Stimulated activated CD8-positive, alpha-beta memory T cell treated with anti-CD3 and anti-CD28 coated beads, Interleukin-12 subunit alpha, Interleukin-12 subunit beta, amount 100 ng/mL, for 1 hour (primary cell): ENCODE measurements around the gene ALDH16A1.
A peak's percentile ranks its signal among the peaks of the same experiment; 100 is the strongest.
"Not testable (repeated sequence)": the region's sequence is repeated elsewhere in the genome, so short reads cannot be mapped to it uniquely, and the experiment has no call there.

Source experiments
- DNase-seq: peaks from one replicate; pipeline ENCODE4 v3.0.0-alpha.2; 2020; ENCODE audit warnings: low read depth

ALDH16A1 gene

DNA sequence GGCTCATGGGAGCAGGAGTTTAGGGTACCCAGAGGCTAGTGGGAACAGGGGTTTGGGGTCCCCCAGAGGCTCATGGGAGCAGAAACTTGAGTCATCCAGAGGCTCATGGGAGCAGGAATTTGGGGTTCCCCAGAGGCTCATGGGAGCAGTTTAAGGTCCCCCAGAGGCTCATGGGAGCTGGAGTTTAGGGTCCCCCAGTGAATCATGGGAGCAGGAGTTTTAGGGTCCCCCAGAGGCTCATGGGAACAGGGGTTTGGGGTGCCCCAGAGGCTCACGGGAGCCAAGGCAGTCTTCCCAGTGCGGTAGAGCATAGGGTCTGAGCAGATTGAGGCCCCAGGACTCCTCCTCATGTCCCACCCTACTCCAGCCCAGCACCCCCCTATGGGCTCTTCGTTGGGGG is 12.3 kb downstream of the ALDH16A1 start:
- no peak for DNase-seq

GRCh38 chr19:49468199-49468598 is 15.2 kb downstream of the ALDH16A1 start:
- no peak for DNase-seq

GRCh38 chr19:49468746-49469447 is 15.9 kb downstream of the ALDH16A1 start:
- DNase-seq, result peak; percentile 80

GRCh38 chr19:49469828-49470614 is 17.0 kb downstream of the ALDH16A1 start:
- DNase-seq, result peak; percentile 55

DNA sequence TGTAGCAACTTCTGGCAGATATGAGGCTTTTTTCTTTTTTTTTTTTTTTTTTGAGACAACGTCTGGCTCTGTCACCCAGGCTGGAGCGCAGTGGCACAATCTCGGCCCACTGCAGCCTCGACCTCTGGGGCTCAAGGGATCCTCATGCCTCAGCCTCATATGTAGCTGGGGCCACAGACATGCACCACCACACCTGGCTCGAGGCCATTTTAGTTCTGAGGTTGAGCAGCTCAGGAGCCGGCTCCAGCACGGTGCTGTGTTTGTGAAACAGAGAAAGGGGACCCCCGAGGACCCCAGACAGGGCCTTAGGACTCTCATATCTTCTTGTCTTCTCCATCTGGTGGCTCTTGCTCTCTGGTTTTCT is 17.6 kb downstream of the ALDH16A1 start:
- DNase-seq, result no peak

- DNase-seq, result no peak
Observed at GRCh38 chr19:49472936-49473335, 19.9 kb downstream of the ALDH16A1 start.

DNA sequence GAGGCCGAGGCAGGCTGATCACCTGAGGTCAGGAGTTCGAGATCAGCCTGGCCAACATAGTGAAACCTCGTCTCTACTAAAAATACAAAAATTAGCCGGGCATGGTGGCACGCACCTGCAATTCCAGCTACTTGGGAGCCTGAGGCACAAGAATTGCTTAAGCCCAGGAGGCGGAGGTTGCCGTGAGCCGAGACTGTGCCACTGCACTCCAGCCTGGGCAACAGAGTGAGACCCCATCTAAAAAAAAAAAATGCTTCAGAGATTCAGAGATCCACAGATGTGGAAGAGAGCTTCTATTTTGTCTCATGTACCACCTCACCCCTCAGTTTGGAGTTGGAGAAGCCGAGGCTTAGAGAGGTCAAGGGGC is 20.5 kb downstream of the ALDH16A1 start:
- DNase-seq, result not testable (repeated sequence)

- DNase-seq, result peak; percentile 83
Observed at GRCh38 chr19:49473868-49474541, 21.0 kb downstream of the ALDH16A1 start, which contains the start of gene FLT3LG. FLT3LG (plus strand) TSS chr19:49474215; CDS start chr19:49474640, 425 bp downstream.

DNA sequence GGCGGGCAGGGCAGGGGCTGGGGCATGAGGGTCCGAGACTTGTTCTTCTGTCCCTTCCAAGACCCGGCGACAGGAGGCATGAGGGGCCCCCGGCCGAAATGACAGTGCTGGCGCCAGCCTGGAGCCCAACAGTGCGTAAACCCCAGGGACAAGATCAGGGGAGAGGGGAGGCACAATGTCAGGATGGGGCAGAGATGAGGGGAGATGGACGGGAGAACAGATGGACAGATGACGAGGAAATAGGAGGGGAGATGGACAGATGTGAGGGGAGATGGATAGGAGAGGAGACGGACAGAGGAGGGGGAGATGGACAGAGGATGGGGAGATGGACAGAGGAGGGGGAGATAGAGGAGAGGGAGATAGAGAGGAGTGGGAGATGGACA is 21.5 kb downstream of the ALDH16A1 start:
- DNase-seq, result no peak

DNA sequence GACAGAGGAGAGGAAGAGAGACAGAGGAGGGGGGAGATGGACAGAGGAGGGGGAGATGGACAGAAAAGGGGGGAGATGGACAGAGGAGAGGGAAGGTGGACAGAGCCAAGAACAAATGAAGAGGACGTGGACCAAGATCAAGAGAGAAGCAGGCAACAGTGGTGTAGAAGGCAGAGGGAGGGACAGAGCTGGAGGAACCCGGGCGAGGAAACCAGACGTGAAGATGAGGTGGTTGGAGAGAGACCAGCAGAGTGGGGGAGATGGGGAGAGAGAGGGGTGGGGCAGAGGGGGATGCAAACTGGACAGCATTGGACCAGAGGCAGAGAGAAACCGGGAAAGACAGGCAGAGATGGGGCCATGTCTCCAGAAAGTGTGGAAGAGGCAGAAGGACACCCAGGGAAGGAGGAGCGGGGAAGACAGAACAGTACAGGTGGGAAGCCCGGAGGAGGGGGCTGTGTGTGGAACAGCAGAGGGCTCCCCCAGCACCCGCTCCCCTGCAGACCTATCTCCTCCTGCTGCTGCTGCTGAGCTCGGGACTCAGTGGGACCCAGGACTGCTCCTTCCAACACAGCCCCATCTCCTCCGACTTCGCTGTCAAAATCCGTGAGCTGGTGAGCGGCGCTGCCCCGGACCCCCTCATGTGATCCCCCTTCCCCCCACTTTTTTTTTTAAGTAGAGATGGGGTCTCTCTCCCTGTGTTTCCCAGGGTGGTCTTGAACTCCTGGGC is 22.3 kb downstream of the ALDH16A1 start:
- DNase-seq, result no peak

DNA sequence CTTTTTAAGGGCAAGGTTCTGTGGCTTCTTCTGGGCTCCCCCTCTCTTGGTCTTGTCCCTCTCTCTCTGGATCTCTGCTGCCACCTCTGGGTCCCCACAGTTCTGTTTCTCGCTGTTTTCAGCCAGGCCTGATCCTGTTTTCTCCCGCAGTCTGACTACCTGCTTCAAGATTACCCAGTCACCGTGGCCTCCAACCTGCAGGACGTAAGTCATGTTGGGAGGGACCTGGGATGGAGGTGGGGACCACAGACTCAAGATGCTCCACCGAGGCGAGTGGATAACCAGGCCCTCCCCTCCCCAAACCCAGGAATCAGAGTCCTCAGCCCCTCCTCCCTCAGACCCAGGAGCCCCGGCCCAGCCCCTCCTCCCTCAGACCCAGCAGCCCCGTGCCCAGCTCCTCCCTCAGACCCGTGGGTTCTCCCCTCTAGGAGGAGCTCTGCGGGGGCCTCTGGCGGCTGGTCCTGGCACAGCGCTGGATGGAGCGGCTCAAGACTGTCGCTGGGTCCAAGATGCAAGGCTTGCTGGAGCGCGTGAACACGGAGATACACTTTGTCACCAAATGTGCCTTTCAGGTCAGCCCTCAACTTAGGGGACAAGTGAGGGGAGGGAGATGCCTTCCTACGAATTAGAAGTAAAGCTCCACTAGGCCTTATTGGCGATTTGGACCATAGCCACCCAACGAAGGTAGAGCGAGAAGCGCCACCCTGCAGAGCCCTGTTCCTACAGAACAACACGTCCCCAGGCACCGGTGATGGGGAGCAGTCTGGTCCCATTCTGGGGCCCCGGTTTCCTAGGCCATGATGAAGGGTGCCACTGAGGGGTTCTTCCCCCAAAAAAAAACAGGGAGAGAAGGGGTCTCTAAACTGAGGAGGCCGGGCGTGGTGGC is 23.2 kb downstream of the ALDH16A1 start:
- DNase-seq, result no peak

DNA sequence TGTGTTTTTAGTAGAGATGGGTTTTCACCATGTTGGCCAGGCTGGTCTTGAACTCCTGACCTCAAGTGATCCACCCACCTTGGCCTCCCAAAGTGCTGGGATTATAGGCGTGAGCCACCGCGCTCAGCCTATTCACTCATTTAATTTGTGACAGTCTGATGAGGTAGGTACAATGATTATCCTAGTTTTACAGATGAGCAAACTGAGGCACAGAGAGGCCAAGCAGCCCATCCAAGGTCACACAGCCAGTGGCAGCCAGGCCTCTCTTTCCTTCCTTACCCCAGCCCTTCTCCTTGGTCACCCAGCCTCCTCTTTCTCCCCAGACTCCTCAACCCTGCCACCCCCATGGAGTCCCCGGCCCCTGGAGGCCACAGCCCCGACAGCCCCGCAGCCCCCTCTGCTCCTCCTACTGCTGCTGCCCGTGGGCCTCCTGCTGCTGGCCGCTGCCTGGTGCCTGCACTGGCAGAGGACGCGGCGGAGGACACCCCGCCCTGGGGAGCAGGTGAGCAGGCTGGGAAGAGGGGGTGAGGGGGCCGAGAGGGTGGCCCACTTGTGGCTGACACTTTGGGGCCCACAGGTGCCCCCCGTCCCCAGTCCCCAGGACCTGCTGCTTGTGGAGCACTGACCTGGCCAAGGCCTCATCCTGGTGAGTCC is 27.1 kb downstream of the ALDH16A1 start:
- no peak for DNase-seq

DNA sequence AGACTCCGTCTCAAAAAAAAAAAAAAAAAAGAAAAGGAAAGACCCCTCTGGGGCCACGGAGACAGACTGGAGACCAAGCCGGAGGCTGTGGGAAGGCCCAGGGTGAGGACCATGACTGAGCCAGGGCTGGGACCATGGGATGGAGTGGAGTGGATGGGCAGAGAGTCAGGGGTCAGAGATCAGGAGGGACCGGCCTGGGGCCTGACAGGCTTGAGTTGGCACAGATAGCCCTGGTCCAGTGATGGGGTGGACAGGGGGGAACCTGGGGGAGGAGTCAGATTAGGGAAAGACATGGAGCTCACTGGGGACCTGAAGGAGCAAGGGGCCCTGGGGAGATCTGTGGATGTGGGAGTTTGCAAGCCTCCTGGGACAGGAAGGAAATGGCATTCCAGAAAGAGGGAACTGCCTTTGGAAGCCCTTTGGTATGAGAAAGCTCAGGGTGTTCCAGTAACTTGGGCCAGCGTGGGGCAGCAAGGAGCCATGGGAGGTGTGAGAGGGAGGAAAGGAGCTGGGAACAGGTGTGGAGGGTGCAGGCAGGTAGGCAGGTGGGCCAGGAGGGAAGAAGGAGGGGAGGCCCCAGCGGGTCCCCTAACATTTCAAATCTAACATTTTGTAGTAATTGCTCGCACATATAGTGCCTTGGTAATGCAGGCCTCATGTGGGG is 28.1 kb downstream of the ALDH16A1 start:
- no peak for DNase-seq

DNA sequence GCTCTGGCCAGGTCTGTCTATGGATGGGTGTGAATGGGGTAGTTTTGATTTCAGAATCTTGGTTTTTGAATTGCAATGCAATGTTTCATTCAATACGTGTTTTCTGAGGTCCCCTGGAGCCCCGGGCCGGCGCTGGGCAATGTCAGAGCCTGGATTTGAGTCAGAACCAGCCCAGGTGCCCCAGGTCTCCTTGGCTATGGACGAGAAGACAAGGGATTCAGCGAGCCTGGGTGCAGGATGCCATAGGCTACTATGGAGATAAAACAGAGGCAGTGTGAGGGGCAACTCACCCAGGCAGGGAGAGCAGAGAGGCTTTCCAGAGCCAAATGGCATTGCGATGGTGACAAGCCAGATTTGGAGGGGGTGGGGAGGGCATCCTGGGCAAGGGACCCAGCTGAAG is 33.2 kb downstream of the ALDH16A1 start:
- no peak for DNase-seq

DNA sequence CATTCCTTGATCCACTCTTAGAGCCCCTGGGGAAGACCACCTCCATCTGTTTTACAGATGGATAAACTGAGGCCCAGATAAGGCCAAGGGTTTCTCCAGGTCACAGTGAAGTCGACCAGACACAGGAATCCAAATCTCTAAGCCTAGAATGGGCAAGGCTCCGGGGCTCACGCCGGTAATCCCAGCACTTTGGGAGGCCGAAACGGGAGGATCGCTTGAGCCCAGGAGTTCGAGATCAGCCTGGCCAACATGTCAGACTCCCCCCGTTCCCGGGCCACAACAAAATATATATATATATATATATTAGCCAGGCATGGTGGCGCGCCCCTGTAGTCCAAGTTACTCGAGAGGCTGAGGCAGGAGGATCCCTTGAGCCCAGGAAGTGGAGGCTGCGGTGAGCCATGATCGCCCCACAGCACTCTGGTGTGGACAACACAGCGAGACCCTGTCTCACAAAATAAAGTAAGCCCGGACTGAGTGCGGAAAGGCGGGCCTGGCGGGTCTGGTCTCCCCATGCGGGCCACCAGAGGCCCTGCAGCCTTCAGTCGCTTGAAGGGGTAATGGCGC is 33.8 kb downstream of the ALDH16A1 start:
- no peak for DNase-seq

DNA sequence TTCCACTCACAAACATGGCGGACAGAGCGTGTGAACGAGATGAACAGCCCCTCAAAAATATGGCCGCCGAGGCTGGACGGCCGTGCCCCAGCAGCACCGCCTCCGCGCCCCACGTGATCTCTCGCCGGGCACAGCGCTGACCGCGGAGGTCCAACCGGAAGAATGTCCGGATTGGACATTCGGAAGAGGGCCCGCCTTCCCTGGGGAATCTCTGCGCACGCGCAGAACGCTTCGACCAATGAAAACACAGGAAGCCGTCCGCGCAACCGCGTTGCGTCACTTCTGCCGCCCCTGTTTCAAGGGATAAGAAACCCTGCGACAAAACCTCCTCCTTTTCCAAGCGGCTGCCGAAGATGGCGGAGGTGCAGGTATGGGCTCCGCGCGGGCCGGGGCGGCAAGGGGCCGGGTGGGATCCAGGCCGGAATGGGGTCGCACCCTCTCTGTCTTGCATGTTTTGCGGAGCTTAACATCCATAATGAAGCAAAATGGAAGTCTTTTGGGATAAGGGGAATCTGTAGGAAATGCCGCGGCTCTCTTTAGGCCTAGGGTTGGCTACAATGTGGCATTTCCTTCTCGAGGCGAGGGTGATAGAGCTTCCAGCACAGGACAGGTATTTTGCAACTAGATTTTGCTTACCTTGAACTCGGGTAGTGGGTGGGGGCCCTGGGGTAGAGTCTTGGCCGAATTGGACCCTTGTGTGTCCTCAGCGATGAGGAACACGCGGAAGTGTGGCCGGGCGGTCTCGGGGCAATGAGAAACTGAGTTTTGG is 34.4 kb downstream of the ALDH16A1 start, which contains the start of gene RPL13A:
RPL13A (plus strand) TSS at position 332 of the 769 bp plus-strand sequence; CDS start at position 354, 22 bp downstream.
- DNase-seq, result peak; percentile 100

DNA sequence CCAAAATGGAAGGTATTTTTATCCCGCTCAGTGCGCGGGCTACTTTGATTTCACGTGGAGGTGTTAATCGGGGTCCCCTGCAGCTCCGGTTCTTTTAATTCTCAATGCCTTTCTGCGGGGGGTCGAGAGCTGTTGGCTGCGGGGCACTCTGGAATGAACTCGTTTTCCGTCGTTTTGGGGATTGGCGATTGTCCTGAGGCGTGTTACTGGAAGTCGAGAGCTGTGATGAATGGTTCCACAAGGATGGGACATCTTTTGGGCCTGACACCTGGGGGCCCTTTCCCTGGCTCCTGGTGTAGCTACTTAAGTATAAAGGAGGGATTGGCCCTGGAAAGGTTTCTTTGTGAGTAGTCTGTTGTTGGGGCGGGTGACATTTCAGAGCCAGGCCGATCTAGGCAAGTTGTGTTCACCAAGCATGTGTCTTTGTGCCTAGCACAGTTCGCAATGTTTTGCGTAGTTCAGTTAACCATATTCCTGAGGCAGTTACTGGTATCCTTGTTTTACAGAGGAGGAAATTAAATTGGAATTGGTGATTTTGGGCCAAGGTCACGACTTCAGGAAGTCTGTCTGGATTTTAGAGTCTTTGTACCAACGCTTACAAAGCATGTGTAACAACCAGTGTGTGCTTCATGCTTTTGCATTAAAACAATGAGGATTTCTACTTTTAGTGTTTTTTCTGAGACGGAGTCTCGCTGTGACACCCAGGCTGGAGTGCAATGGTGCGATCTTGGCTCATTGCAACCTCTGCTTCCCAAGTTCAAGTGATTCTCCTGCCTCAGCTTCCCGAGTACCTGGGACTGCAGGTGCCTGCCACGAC is 35.2 kb downstream of the ALDH16A1 start:
- DNase-seq, result no peak
